ENCODE measurements around the gene COBL.

DNA sequence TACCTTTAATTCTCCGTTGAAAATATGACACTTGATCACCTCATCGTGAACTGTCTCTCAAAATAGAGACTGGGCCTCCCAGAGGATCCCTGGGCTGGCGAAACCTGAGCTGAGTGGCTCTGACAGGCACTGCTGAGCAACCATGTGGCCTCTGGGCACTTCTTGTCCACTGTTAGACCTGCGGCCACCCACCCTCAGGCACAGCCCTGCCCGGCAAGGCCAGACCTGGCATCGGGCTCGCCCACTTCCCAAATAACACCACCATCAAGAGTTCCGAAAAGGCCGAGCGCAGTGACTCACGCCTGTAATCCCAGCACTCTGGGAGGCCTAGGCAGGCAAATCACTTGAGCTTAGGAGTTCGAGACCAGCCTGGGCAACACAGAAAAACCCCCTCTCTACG, 82.5 kb downstream of the COBL start:
- TF ChIP-seq, protein P1, sequence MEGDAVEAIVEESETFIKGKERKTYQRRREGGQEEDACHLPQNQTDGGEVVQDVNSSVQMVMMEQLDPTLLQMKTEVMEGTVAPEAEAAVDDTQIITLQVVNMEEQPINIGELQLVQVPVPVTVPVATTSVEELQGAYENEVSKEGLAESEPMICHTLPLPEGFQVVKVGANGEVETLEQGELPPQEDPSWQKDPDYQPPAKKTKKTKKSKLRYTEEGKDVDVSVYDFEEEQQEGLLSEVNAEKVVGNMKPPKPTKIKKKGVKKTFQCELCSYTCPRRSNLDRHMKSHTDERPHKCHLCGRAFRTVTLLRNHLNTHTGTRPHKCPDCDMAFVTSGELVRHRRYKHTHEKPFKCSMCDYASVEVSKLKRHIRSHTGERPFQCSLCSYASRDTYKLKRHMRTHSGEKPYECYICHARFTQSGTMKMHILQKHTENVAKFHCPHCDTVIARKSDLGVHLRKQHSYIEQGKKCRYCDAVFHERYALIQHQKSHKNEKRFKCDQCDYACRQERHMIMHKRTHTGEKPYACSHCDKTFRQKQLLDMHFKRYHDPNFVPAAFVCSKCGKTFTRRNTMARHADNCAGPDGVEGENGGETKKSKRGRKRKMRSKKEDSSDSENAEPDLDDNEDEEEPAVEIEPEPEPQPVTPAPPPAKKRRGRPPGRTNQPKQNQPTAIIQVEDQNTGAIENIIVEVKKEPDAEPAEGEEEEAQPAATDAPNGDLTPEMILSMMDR (IDR thresholded peaks at IDR 0.05) = no peak
- no peak for TF ChIP-seq POLR2A (IDR thresholded peaks at IDR 0.05)

Data from adrenal gland (tissue), 5 donors.